HFFc6 (cell line): ENCODE results near the gene PSMA2. TPM values are rescaled to one million over a fixed set of nuclear protein-coding genes. Genes with fewer than 3 reads are reported as not detected.
"Not testable (repeated sequence)": the region's sequence is repeated elsewhere in the genome, so short reads cannot be mapped to it uniquely, and the experiment has no call there.

ENCODE experiments used
- DNase-seq: peaks from one replicate; pipeline ENCODE4 v3.0.0-alpha.2; 2018
- H3K27ac Mint-ChIP-seq: 2 replicates; pipeline ENCODE4 v1.8.0; 2020; ENCODE audit warnings: mild to moderate bottlenecking, mixed read lengths
- H3K27me3 Mint-ChIP-seq: 2 replicates; pipeline ENCODE4 v1.8.0; 2021; ENCODE audit warnings: mild to moderate bottlenecking, moderate library complexity, mixed read lengths; ENCODE audit not compliant: insufficient read depth
- H3K36me3 Mint-ChIP-seq: 2 replicates; pipeline ENCODE4 v1.8.0; 2021; ENCODE audit warnings: low read depth, mixed read lengths
- H3K4me1 Mint-ChIP-seq: 2 replicates; pipeline ENCODE4 v1.8.0; 2020; ENCODE audit warnings: low read depth, mixed read lengths
- H3K4me3 Mint-ChIP-seq: 2 replicates; pipeline ENCODE4 v1.8.0; 2020; ENCODE audit warnings: mild to moderate bottlenecking, moderate library complexity, mixed read lengths
- H3K9me3 Mint-ChIP-seq: 2 replicates; pipeline ENCODE4 v1.8.0; 2020; ENCODE audit warnings: mild to moderate bottlenecking, mixed read lengths
- total RNA-seq, 6 experiments: library from RNA; stranded (reverse); fragmentation: NEBNext Ultra II Directional; extraction: Animal tissue kit (Norgen Biotek cat#: 25700); gene quantifications; 2 replicates in 1 of 6; 3 replicates in 5 of 6; pipeline ENCODE4 v1.2.3, GENCODE V29; 2021
- TF ChIP-seq, protein P1 (sequence below): fragments of 200-600 bp; sonication (generic); IDR thresholded peaks from 2 replicates; pipeline ENCODE4 v1.5.0; 2021; ENCODE audit warnings: antibody characterized with exemption, mild to moderate bottlenecking

PSMA2 gene
- total RNA-seq, 6 experiments from 2014 or later = 105 to 140 (median 115) TPM

- peak; percentile 21 for DNase-seq
- Mint-ChIP-seq H3K27ac (no peak overlapping the region), H3K36me3 (no peaks in the 10 kb centered on the region), H3K4me3 (no peak overlapping the region), H3K27me3 (peaks cover 15% of the 10 kb centered on the region), H3K9me3 (no peaks in the 10 kb centered on the region), H3K4me1 (peaks cover 25% of the 10 kb centered on the region)
- TF ChIP-seq, protein P1, sequence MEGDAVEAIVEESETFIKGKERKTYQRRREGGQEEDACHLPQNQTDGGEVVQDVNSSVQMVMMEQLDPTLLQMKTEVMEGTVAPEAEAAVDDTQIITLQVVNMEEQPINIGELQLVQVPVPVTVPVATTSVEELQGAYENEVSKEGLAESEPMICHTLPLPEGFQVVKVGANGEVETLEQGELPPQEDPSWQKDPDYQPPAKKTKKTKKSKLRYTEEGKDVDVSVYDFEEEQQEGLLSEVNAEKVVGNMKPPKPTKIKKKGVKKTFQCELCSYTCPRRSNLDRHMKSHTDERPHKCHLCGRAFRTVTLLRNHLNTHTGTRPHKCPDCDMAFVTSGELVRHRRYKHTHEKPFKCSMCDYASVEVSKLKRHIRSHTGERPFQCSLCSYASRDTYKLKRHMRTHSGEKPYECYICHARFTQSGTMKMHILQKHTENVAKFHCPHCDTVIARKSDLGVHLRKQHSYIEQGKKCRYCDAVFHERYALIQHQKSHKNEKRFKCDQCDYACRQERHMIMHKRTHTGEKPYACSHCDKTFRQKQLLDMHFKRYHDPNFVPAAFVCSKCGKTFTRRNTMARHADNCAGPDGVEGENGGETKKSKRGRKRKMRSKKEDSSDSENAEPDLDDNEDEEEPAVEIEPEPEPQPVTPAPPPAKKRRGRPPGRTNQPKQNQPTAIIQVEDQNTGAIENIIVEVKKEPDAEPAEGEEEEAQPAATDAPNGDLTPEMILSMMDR = peak; percentile 74
Measured at GRCh38 chr7:42886129-42886528, 45.8 kb downstream of the PSMA2 start.

GRCh38 chr7:42885183-42885582 lies 46.8 kb downstream of the PSMA2 start:
- peaks cover 15% of the 10 kb centered on the region for H3K27me3 Mint-ChIP-seq
- not testable (repeated sequence) for H3K4me3 Mint-ChIP-seq

DNA sequence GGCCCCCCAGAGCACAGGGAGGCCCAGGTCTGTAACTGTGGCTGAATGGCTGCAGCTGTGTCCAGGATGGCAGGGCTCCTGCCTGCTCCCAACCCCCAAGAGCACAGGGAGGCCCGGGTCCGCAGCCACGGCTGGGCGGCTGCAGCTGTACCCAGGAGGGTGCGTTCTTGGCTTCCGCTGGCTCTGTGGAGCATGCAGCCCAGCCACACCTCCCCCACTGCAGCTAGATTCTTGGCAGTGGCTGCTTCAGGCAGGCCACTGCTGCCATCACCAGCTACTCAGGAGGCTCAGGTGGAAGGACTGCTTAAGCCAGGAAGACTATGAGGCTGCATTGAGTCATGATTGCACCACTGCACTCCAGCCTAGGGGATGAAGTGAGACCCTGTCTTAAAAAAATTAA lies 48.0 kb downstream of the PSMA2 start:
- Mint-ChIP-seq H3K4me1 (peaks cover 19% of the 10 kb centered on the region), H3K27me3 (peaks cover 18% of the 10 kb centered on the region), H3K9me3 (no peaks in the 10 kb centered on the region), H3K4me3 (no peak overlapping the region), H3K27ac (no peak overlapping the region), H3K36me3 (no peaks in the 10 kb centered on the region)
- no peak for DNase-seq
- TF ChIP-seq, protein P1 = no peak

More at GRCh38 chr7:42885183-42885582, 46.8 kb downstream of the PSMA2 start:
- not testable (repeated sequence) for H3K9me3 Mint-ChIP-seq, DNase-seq, H3K36me3 Mint-ChIP-seq, H3K27ac Mint-ChIP-seq
- H3K4me1 Mint-ChIP-seq = peaks cover 25% of the 10 kb centered on the region

GRCh38 chr7:42880392-42880791 lies 51.6 kb downstream of the PSMA2 start:
- Mint-ChIP-seq H3K27me3 (peaks cover 16% of the 10 kb centered on the region; the same call in 1 of the 2 replicates), H3K4me3 (no peak overlapping the region), H3K27ac (no peak overlapping the region), H3K36me3 (no peaks in the 10 kb centered on the region), H3K4me1 (no peaks in the 10 kb centered on the region), H3K9me3 (no peaks in the 10 kb centered on the region)
- DNase-seq = no peak
- TF ChIP-seq, protein P1 = no peak

- Mint-ChIP-seq H3K9me3 (no peaks in the 10 kb centered on the region), H3K27ac (no peak overlapping the region), H3K27me3 (peaks cover 13% of the 10 kb centered on the region; the same call in 1 of the 2 replicates), H3K4me3 (no peak overlapping the region), H3K4me1 (no peaks in the 10 kb centered on the region), H3K36me3 (no peaks in the 10 kb centered on the region)
- DNase-seq = no peak
- TF ChIP-seq, protein P1 = no peak
Measured at GRCh38 chr7:42878303-42878702, 53.7 kb downstream of the PSMA2 start.

DNA sequence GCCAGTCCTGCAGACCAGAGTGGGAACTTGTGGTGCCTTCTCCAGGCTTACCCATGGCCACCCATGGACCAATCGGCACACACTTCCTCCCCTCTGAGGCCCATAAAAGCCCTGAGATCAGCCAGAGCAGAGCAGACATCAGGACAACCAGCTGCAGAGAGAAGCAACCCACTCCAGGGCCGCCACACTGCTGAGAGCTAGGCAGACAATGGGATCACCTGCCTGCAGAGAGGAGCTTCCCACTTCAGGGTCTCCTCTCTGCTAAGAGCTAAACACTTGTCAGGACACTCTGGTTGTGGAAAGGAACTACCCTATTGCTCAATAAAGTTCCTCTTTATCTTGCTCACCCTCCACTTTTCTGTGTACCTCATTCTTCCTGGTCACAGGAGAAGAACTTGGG lies 54.1 kb downstream of the PSMA2 start:
- Mint-ChIP-seq H3K4me1 (no peaks in the 10 kb centered on the region), H3K27me3 (peaks cover 13% of the 10 kb centered on the region; the same call in 1 of the 2 replicates), H3K9me3 (no peaks in the 10 kb centered on the region), H3K4me3 (no peak overlapping the region), H3K27ac (no peak overlapping the region), H3K36me3 (no peaks in the 10 kb centered on the region)
- TF ChIP-seq, protein P1 = no peak
- DNase-seq = no peak
